NOMO-1 treated with DMSO at 0.1 percent for 48 hours (cell line): ENCODE data around the gene SRCIN1.

ENCODE experiments used
- DNase-seq: peaks from one replicate; lab custom pipeline; 2025; ENCODE audit not compliant: unreplicated experiment; lab: John Stamatoyannopoulos, UW

The SRCIN1 gene

DNA sequence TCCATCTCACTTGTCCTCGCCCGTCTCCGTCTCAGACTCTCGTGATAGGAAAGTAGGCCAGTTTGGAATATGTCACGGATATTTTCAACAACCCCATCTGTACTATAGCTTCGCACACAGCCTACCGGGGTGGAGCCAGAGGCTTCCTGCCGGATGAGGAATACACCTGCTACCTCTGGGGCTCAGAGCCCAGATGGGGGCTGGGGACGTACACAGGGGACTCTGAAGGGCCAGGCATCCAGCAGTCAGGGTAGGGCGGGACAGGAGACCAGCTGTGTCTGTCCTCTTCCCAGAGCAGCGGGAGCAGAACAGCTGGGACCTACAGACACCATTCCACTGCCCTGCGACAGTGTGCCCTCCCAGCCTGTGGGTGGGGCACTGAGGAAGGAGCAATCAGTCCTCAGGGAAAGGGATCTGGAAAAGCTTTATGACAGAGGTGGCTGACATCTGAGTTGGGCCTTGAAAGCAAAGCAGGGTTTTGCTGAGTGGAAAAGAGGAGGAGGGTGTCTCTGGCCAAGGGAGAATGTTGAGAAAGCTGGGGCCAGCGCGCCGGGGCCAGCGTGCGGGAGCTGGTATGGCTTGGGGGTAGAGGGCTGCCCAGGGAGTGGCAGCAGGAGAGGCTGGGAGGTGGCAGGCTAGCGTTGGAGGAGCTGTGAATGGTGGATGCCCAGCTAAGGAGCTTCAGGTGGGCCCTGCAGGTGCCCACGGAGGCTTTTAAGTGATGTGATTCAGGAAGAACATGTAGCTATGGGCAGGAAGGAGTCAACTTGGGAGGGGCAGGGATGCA lies 11.5 kb upstream of the SRCIN1 start:
- no peak for DNase-seq

DNA sequence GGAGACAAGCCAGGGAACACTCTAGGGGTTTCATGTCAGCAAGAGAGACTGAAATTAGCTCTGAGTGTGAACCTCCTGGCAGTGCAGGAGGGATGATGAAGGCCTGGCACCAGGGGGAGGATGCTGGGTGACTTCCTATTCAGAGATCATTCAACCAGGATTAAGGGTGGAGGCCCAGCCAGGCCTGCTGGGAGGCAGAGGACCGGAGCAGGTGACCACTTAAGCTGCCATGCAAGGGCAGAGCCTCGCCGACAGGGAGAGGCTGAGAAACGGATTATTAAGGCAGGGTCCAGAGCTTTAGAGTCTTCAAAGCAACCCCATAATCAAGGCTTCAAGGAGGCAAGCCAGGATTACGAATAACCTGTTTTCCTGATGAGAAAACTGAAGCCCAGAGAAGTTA lies 10.6 kb upstream of the SRCIN1 start:
- DNase-seq = no peak

DNA sequence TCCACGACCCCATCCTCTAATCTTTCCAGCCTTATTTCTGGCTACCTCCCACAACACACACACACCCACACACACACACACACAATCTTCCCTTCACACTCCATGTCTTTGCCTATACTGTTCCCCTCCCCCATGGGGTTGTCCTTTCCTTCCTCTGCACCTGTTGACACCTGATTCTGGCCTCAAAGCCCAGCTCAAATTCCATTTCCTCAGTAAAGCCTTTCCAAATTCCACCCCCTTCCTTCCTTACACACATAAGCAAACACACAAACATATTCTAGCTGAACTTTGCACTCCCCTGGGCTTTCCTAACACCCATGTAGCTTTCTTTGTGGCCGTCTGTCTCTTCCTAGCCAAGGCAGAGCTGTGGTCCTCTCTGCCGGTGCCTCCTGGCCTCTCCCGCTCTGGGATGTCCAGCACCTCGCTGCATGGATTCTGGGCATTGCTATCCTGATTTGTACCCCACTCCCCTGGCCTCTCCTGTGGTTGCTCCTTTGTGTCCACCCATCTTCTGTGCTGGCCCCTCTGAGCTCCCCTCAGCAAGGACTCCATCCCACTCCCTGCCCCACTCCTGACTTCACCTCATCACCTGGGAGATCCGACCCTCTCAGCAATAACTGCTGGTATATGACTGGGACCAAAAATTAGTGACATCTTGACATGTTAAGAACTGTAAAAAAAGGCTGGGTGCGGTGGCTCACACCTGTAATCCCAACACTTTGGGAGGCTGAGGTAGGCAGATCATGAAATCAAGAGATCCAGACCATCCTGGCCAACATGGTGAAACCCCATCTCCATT lies 8.4 kb upstream of the SRCIN1 start:
- no peak for DNase-seq

DNA sequence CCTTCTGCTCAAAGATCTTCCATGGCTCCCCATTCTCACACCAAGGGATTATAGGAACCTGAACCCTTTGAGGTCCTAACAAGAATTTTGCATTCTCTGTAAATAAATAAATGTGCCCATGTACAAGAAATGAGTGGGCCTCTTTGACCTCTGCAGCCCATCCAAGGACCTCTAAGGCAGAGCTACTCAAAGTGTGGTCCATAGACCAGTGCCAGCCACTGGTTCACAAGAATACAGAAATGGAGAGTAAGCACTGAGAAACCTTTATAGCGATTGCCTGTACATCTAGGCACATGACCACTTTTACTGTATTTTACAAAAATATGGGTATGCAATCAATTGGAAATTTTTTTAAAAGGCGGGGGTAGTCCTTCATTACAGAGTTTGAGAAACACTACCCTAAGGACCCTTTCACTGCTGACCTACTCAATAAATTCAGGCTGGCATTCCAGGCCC lies 7.8 kb upstream of the SRCIN1 start:
- no peak for DNase-seq

DNA sequence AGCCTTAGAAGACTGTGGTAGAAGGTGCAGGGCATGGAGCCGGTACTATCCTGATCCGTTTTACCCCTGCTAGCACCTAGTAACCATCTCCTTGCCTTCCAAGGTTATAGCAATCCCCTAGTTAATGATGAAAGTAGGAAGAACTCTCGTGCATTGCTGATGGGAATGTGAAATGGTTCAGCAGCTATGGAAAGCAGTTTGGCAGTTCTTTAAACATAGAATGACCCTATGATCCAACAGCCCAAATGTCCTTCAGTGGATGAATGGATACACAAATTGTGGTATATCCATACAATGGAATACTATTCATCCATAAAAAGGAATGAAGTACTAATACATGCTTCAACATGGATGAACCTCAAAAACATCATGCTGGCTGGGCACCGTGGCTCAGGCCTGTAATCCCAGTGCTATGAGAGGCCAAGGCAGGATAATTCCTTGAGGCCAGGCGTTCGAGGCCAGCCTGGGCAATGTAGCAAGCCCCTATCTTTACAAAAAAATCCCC lies 6.2 kb upstream of the SRCIN1 start:
- no peak for DNase-seq

DNA sequence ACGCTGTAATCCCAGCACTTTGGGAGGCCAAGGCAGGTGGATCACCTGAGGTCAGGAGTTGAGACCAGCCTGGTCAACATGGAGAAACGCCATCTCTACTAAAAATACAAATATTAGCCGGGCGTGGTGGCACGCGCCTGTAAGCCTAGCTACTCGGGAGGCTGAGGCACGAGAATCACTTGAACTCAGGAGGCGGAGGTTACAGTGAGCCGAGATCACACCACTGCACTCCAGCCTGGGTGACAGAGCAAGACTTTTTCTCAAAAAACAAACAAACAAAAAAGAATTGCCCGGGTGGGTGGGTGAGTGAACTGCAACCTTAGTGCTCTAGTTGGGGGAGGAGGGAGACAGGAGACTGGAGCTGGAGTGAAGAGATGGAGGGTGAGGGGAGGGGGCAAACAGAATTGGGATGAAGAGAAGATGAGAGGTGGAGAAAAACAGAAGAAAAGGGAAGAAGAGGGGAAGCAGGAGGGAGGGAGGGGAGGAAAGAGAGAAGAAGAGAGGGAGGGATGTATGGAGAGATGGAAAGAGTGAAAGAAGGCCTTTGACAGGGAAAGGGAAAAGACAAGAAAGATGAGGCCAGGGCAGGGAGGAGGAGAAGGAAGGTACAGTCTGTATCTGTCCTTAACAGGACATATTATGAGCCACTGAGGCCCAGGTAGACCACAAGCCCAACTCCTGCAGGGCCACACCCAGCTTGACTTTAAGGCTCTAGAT lies 5.5 kb upstream of the SRCIN1 start:
- DNase-seq = no peak

DNA sequence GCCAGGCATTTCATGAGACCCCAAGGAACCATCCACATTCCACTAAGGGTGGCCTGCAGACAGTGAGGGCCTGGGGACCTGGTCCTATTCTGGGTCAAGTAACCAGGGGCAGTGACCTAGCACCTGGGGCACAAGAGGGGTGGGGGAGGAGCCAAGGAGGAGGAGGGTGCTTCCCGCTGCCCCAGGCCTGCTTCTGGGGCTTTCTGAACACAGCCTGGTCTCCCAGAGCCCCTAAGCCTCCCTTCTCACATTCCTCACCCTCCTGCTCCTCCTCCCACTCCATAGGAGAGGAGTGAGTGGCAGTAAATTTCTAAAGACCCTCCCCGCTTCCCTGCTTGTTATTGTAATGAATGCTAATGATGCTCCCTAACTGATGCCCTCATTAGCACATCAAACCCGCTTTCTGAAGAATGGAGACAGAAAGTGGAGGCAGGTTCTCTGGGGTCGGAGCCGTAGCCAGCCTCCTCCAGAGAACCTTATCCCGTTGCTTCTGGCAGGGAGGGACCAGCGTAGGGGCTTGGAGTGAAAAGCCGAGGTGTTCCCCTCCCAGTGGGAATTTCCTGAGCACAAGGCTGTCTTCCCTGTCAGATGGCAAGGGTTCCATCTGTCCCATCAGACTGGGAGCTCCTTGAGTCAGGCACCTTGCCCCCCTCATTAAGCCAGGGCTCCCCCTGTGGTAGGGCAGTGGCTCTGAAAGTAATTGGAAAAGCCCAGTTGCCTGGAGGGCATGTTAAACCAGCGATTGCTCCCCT lies 3.7 kb upstream of the SRCIN1 start:
- no peak for DNase-seq

DNA sequence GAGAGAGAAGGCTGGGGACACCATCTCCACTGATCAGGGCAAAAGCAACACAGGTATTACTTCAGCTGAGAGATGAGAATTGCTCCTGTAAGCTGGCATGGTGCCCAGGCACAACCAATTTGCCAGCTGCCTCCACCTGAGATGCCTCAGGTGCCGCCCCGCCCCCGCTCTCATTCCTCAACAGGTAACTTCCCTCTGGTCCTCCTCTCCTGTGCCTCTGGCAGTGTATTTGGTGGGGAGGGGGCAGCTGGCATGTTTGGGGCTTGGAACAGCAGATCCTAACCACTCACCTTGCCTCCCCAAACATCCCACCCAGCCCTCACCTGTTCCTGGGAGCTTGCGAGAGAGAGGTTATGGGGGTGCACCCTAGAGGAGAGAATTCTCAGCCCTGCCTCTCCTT lies 2.9 kb upstream of the SRCIN1 start:
- DNase-seq = no peak

DNA sequence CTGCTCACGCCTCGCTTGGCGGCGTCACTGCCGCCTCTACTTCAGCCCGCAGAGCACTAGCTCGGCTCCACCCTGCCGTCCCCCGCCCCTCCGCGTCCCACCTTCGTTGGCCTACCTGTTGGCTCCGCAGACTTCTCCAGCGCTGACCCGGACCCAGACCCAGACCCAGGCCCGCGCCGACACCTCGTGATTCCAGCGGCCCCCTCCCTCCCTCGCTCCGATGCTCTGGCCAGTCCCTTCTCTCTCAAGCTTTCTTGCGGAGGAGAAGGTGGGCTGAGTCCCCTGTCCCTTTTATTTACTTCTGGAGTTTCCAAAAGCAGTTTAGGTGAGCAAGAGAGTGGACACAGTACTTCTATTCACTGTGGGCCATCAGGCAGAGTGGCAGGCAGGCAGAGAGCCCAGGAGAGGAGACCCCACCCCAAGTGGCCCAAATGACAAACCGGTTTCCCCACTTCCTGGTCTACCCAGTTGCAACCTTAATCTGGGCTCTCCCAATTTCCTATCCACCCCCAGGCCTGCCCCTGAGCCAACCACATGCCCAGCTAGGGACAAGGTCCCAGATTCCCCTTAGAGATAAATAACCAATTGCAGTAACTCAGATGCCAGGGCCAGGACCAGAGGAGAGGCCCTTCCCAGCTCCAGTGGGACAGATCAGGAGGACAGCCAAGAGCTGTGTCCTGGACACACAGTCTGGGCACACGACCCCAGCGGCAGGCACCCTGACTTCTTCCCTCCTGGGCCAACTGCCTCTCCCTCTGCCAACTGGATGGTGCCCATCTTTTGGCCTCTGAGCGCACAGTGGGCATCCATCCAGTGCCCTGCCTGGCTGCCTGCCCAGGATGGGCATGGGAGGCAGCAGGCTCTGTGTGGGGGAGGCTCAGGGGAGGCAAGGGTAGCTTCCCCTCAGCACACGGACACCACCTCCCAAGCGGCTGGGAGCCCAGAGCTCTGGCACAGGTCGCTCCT lies 1.2 kb upstream of the SRCIN1 start:
- DNase-seq = no peak

DNA sequence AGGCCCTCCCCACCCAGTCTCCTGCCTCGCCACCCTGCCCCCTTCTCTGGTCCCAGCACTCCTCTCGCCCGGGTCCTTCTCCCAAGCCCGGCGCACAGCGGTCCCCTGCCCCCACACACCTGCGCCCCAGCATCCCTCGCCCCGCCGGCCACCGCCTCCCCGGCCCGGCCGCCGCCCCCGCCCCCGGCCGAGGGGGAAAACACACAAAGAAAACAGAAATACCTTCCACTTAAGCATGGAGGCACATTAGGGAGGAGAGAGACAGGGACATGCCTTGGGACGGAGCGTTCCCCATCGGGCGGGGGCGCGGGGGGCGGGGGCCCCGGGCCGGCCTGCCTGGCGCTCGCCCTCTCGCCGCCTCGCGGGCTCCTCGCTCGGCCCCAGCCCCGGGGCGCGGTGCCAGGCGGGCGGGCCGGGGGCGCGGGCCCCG lies 326 bp downstream of the SRCIN1 start:
- DNase-seq = no peak

DNA sequence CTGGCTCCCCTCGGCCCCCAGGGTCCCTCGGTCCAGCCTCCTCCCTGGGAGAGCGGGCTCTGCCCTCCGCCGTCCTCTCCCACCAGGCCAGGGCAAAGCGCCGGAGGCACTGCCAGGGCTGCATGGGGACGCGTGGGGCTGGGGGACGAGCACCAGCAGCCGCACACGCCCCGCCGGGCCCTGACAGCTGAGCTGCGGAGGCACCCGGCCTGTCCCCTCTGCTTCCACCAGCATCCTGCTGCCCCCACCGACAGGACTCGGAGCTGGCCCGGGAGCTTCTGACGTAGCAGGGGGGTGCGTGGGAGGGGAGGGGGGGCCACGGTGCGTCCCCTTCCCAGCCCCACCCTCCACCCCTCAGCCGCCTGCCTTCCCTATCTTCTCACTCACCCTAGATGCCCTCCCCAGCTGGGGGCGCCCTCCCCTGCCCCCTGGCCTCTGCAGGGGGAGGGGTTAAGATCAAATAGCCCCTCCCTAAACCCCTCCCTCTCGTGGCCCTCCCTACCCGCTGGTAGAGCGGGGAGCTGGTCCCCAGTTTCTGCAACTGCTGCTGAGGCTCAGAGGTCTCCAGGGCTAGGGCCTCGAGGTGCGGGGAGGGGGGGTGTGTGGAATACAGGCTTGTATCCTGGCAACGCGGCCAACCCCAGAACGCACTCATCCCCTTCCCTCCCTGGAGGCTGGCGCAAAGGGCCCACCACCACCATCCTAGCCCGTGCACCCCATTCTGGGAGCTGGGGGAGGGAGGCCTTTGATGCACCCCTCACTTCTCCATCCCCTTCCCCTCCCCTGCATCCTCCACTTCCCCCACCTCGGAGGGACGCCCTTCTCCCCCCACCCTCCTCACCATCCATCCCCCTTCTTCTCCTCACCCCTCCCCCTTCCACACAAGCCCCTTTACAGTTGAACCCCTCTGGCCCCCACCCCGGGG lies 1.0 kb downstream of the SRCIN1 start:
- DNase-seq = no peak

DNA sequence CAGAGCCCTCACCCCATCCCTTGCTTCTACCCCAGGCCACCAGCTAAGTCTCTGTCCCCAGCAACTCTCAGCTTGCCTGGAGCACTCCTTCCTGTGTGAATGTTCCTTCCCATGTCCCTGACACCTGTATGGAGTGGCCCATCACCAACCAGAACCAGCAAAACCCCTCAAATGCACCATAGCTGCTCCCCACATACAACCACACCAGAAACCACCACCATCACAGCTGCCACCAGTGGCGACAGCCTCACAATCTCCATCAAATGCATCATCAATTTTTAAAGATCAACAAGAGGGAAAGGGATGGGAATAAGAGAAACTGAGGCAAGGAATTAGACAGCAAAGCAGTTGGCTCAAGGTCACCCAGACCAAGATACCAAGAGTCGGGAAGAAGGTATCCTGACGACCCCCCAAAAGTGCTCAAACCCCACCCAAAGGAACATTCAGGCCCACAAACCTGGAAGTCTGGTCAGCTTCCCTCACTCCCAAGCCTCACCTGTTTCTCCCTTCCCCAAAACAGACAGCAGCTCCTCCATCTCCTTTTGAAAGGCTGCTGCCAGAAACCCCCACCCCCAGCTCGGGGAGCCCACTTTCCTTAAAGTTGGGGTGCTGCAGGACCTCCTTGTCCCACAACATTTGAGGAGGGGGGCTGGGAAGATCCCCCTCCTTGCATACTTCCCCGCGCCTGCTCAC lies 1.8 kb downstream of the SRCIN1 start:
- no peak for DNase-seq

DNA sequence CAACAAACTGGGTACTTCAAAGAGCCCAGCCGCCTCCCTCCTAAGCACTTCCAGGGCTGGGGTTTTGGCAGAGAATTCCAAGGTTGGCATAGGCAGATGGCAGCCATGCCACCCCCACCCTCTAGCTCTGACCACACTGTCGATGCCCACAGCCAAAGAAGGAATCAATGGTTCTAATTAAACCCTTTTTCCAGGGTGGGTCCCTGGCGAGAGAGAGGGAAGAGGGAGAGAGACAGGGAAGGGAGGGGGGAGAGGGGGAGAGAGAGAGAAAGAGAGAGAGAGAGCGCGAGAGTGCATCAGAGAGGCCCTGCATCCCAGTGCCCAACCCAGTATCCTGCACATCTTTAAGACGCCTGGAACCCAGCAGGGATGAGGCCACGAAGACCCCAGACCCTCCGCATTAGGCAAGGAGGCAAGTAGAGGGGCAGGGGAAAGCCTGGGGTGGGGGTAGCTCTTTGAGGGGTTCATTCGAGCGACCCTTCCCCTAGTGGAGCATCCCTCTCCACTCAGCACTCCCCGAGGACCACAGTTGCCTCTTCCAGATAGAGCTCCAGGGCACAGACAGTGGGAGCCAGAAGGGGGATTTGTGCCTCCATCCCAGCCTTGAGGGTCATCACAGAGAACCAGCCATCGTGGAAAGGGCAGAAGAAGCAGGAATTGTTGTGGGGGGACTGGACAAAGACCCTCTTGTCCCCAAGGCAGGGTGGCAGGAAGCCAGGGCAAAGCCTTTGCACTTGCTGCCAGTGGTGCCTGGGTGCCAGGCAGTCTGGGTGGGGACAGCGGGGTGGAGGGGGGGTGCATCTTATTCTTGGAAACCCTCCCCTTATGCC lies 2.6 kb downstream of the SRCIN1 start:
- no peak for DNase-seq

DNA sequence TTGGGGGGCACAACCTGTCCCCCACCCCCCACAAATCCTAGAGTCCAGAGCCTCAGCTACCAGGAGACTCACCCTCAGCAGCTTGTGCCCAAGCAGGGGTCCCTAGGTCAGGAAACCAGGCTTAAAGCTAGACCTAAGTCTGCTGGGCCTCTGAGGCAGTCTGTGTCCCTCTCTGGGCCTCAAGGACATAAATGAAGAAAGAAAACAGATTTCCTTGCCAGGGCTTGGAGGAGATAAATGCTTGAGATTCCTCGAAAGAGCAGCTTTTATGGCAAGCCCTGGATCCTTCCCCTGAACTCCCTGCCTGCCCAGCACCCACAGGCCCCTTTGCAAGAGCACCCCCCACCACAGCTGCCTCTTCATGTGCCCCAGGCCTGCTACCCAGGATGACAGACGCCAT lies 3.3 kb downstream of the SRCIN1 start:
- DNase-seq = no peak

DNA sequence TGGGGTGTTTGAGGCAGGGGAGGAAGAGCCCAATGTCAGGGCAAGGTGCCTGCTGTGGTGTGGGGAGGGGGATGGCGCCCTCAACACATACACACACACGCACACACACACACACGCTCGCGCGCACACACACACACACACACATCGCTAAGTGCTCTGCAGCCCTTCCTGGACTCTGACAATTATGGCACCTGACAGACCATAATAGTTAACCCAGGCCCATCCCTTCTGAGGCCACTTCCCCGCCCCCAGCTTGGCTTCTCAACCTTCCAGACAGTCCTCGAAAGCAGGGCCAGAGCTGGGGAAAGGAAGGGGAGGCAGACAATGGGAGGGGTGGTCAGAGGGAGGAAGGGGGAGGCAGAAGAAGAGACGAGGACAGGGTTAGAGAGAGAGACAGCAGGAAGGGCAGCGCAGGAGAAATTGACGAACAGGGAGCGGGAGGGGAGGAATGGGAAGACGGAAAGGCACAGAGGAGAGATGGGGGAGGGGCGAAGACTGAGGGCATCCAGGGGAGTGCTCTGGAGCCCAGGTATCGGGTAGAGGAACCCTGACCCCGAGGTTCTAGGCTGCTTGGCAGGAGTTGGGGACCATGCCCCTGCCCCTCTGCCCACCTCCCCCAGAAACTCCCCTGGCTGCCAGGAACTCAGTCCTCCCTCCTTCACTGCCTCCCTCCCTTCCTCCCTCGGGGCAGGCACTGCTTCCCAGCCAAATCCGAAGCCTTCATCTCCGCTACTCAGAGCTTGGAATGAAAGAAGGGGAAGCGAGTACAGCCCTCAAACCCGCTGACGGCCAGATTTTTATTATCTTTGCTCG lies 4.0 kb downstream of the SRCIN1 start:
- DNase-seq = no peak

DNA sequence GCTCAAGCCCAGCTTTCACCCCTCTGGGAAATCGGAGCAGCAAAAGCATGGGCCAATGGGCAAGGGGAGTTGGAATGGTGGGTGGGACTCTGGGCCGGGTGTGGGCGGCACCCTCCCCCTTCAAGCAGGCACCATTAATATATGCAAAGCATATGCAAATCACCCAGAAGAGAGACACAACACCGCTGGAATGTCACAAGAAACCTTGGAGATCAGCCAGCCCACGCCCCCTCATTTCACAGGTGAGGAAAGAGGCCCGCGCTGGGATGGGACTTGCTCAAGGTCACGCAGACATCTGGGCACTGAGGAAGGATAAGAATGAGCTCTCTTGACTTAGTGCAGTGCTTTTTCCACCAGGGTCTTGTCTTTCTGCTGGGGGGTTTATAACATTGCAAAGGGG lies 4.8 kb downstream of the SRCIN1 start:
- DNase-seq = no peak
